ENCODE measurements around the gene EPHA4. TPM values are rescaled to one million over a fixed set of nuclear protein-coding genes. Genes with fewer than 3 reads are reported as not detected.

The EPHA4 gene
- total and polyA plus RNA-seq, 9 donors: 11.3 to 39.3 (median 24.9) TPM

- H3K36me3 ChIP-seq: no peaks in the 10 kb centered on the region
- no peak overlapping the region for H3K27ac ChIP-seq
- no peak for DNase-seq
- H3K4me3 ChIP-seq: no peak overlapping the region
- 85 to 90% (median 89%) methylated on average over 1 of the region's 1 CpG for WGBS, 3 donors
- intact Hi-C loops (cut with DNase I): no loop called here
- no peaks in the 10 kb centered on the region for H3K27me3 ChIP-seq
- no peaks in the 10 kb centered on the region for H3K9me3 ChIP-seq
- no peaks in the 10 kb centered on the region for H3K4me1 ChIP-seq (ENCODE audit: insufficient read depth)
- TF ChIP-seq CTCF (IDR thresholded peaks at IDR 0.05): no peak
- no peak for TF ChIP-seq POLR2A (IDR thresholded peaks at IDR 0.05)
- no peak for TF ChIP-seq EP300 (IDR thresholded peaks at IDR 0.05)
Measured at GRCh38 chr2:221581986-221582385, 9.9 kb upstream of the EPHA4 start.

- TF ChIP-seq CTCF (IDR thresholded peaks at IDR 0.05): no peak
- TF ChIP-seq EP300 (IDR thresholded peaks at IDR 0.05): no peak
- TF ChIP-seq POLR2A (IDR thresholded peaks at IDR 0.05): no peak
- Histone ChIP-seq H3K4me3 (peak overlapping the region; percentile 48), H3K27ac (no peak overlapping the region), H3K36me3 (no peaks in the 10 kb centered on the region), H3K9me3 (no peaks in the 10 kb centered on the region), H3K4me1 (ENCODE audit: insufficient read depth) (peaks cover 12% of the 10 kb centered on the region), H3K27me3 (no peaks in the 10 kb centered on the region)
- WGBS, 3 donors: 9 to 14% (median 12%) methylated on average over 7 of the region's 7 CpGs
- DNase-seq: no peak
- intact Hi-C loops (cut with DNase I): loop anchor here (5.0 to 10.0 kb wide), 7 partner anchors 393 to 1839 kb away; no protein-coding TSS in a partner anchor
Measured at GRCh38 chr2:221574231-221574570, 2.1 kb upstream of the EPHA4 start.

GRCh38 chr2:221573430-221574230 lies 1.5 kb upstream of the EPHA4 start:
- Histone ChIP-seq H3K9me3 (no peaks in the 10 kb centered on the region), H3K27ac (peak overlapping the region; percentile 77 to 91), H3K27me3 (no peaks in the 10 kb centered on the region), H3K4me1 (ENCODE audit: insufficient read depth) (peaks cover 12% of the 10 kb centered on the region), H3K4me3 (peak overlapping the region; percentile 48), H3K36me3 (no peaks in the 10 kb centered on the region)
- WGBS, 3 donors: 0 to 1% (median 1%) methylated on average over 62 to 63 of the region's 63 CpGs
- peak; percentile 85 to 93 (median 90) for DNase-seq
- TF ChIP-seq EP300 (IDR thresholded peaks at IDR 0.05): no peak
- TF ChIP-seq POLR2A (IDR thresholded peaks at IDR 0.05): peak; percentile 17
- peak; percentile 98 for TF ChIP-seq CTCF (IDR thresholded peaks at IDR 0.05)
- intact Hi-C loops (cut with DNase I): loop anchor here (2.0 to 10.0 kb wide), 8 partner anchors 394 to 1839 kb away; no protein-coding TSS in a partner anchor

- TF ChIP-seq POLR2A (IDR thresholded peaks at IDR 0.05) (no peak), EP300 (IDR thresholded peaks at IDR 0.05) (no peak), CTCF (IDR thresholded peaks at IDR 0.05) (no peak)
- Histone ChIP-seq H3K4me1 (ENCODE audit: insufficient read depth) (peaks cover 12% of the 10 kb centered on the region), H3K4me3 (peak overlapping the region; percentile 48), H3K36me3 (no peaks in the 10 kb centered on the region), H3K27me3 (no peaks in the 10 kb centered on the region), H3K27ac (peak overlapping the region; percentile 77 to 91), H3K9me3 (no peaks in the 10 kb centered on the region)
- 0 to 1% (median 1%) methylated on average over 27 to 42 of the region's 42 CpGs for WGBS, 3 donors
- intact Hi-C loops (cut with DNase I): loop anchor here (2.0 to 10.0 kb wide), 8 partner anchors 394 to 1838 kb away; no protein-coding TSS in a partner anchor
- peak; percentile 61 to 81 (median 72) for DNase-seq
Measured at GRCh38 chr2:221572821-221573429, 821 bp upstream of the EPHA4 start.

Data from ovary (tissue), 9 donors.